HCT116 (cell line): Measurements from ENCODE around the gene KRT6A.

Source experiments
- EZH2 ChIP-seq: fragments of 200-600 bp; sonication (generic); IDR thresholded peaks from 2 replicates; pipeline ENCODE4 v1.6.1; 2017; ENCODE audit warnings: antibody characterized with exemption, mixed run types
- MAX ChIP-seq: IDR thresholded peaks from 2 replicates; pipeline ENCODE4 v1.6.1; 2012
- REST ChIP-seq: IDR thresholded peaks from 2 replicates; pipeline ENCODE4 v1.6.1; 2012; ENCODE audit warnings: low read depth
- SIN3A ChIP-seq: IDR thresholded peaks from 2 replicates; pipeline ENCODE4 v1.6.1; 2012; ENCODE audit warnings: low read depth
- YY1 ChIP-seq: IDR thresholded peaks from 2 replicates; pipeline ENCODE4 v1.6.1; 2011; ENCODE audit warnings: low read length, low read depth, moderate library complexity, mild to moderate bottlenecking; ENCODE audit not compliant: insufficient replicate concordance; ENCODE audit errors: extremely low read depth
- TF ChIP-seq, protein P1 (sequence below), 3 experiments: fragments of 200-600 bp in 1 of 3; sonication (generic) in 1 of 3; IDR thresholded peaks in 2 of 3; conservative IDR thresholded peaks in 1 of 3; 2 replicates each; pipeline ENCODE4 v1.5.1; 2012 to 2017; ENCODE audit warnings: low read depth in 2 of 3, low read length in 2 of 3, antibody characterized with exemption in 1 of 3, borderline replicate concordance in 1 of 3, control low read depth in 1 of 3, mild to moderate bottlenecking in 1 of 3, mixed read lengths in 1 of 3, mixed run types in 1 of 3, moderate library complexity in 1 of 3; ENCODE audit not compliant: insufficient read depth in 1 of 3

DNA sequence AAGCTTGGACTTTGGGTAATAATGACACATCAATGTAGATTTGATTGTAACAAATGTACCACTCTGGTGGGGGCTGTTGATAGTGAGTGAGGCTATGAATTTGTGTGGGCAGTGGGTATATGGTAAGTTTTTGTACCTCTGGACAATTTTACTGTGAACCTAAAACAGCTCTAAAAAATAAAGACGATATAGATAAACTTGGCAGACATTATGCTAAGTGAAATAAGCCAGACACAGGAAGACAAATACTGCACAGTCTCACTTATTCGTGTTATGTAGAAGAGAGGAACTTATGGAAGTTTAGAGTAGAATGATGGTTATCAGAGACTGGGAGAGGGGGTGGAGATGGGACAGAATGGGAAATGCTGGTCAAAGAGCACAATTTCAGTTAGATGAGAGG, 28.2 kb downstream of the KRT6A start:
- TF ChIP-seq REST, result no peak
- TF ChIP-seq MAX, result no peak
- no peak for TF ChIP-seq EZH2
- TF ChIP-seq YY1, result no peak
- TF ChIP-seq, protein P1, sequence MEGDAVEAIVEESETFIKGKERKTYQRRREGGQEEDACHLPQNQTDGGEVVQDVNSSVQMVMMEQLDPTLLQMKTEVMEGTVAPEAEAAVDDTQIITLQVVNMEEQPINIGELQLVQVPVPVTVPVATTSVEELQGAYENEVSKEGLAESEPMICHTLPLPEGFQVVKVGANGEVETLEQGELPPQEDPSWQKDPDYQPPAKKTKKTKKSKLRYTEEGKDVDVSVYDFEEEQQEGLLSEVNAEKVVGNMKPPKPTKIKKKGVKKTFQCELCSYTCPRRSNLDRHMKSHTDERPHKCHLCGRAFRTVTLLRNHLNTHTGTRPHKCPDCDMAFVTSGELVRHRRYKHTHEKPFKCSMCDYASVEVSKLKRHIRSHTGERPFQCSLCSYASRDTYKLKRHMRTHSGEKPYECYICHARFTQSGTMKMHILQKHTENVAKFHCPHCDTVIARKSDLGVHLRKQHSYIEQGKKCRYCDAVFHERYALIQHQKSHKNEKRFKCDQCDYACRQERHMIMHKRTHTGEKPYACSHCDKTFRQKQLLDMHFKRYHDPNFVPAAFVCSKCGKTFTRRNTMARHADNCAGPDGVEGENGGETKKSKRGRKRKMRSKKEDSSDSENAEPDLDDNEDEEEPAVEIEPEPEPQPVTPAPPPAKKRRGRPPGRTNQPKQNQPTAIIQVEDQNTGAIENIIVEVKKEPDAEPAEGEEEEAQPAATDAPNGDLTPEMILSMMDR (IDR thresholded peaks at IDR 0.05 in 2 of 3, conservative IDR thresholded peaks at IDR 0.05 in 1 of 3; ENCODE audit: borderline replicate concordance in 1 of 3, insufficient read depth in 1 of 3, low read depth in 2 of 3, low read length in 2 of 3), result no peak
- no peak for TF ChIP-seq SIN3A
